Activated CD4-positive, alpha-beta T cell treated with anti-CD3 and anti-CD28 coated beads, Interleukin-2, amount 10 ng/mL, durations not matched to agents 7 days and 5 days (primary cell): Measurements from ENCODE around the gene SOX1. TPM values are rescaled to one million over a fixed set of nuclear protein-coding genes. Genes with fewer than 3 reads are reported as not detected.

Source experiments
- CTCF ChIA-PET: fragments of 350-600 bp; sonication (Branson Sonifier 250); formaldehyde crosslinking; loops from one replicate; lab custom pipeline; 2021; ENCODE audit warnings: antibody characterized with exemption; lab: Charles Lee
- POLR2A ChIA-PET: fragments of 350-600 bp; sonication (Branson Sonifier 250); formaldehyde crosslinking; loops from one replicate; lab custom pipeline; 2021; ENCODE audit warnings: antibody characterized with exemption; lab: Charles Lee
- DNase-seq: peaks from one replicate; pipeline ENCODE4 v3.0.0-alpha.2; 2020
- H3K27ac Mint-ChIP-seq: one replicate; pipeline ENCODE4 v1.8.0; 2021; ENCODE audit warnings: mild to moderate bottlenecking, moderate library complexity, mixed read lengths
- H3K27me3 Mint-ChIP-seq: one replicate; pipeline ENCODE4 v1.8.0; 2021; ENCODE audit warnings: mixed read lengths
- H3K36me3 Mint-ChIP-seq: one replicate; pipeline ENCODE4 v1.8.0; 2021; ENCODE audit warnings: low read depth, mixed read lengths
- H3K4me1 Mint-ChIP-seq: one replicate; pipeline ENCODE4 v1.8.0; 2021; ENCODE audit warnings: mixed read lengths
- H3K4me3 Mint-ChIP-seq: one replicate; pipeline ENCODE4 v1.8.0; 2021; ENCODE audit warnings: mild to moderate bottlenecking, moderate library complexity, mixed read lengths
- H3K9me3 Mint-ChIP-seq: one replicate; pipeline ENCODE4 v1.8.0; 2021; ENCODE audit warnings: mixed read lengths
- total RNA-seq, 2 experiments: library from RNA; stranded (reverse); gene quantifications; one replicate each; pipeline ENCODE4 v1.2.3, GENCODE V29; 2021

Gene SOX1
- total RNA-seq, 2 experiments from 2014 or later = not detected

GRCh38 chr13:112055036-112055914 lies 11.7 kb upstream of the SOX1 start:
- H3K27ac Mint-ChIP-seq = peak overlapping the region; percentile 54
- ChIA-PET CTCF (no interaction called here), POLR2A (no interaction called here)
- no peak overlapping the region for H3K4me3 Mint-ChIP-seq
- DNase-seq = no peak
- no peaks in the 10 kb centered on the region for H3K36me3 Mint-ChIP-seq
- H3K4me1 Mint-ChIP-seq = no peaks in the 10 kb centered on the region
- H3K27me3 Mint-ChIP-seq = peaks cover 70% of the 10 kb centered on the region
- no peaks in the 10 kb centered on the region for H3K9me3 Mint-ChIP-seq

GRCh38 chr13:112055915-112056269 lies 11.1 kb upstream of the SOX1 start:
- Mint-ChIP-seq H3K4me1 (no peaks in the 10 kb centered on the region), H3K27ac (no peak overlapping the region), H3K36me3 (no peaks in the 10 kb centered on the region), H3K4me3 (no peak overlapping the region), H3K27me3 (peaks cover 72% of the 10 kb centered on the region), H3K9me3 (no peaks in the 10 kb centered on the region)
- ChIA-PET POLR2A (no interaction called here), CTCF (interaction anchor here (1.2 kb wide), 1 partner anchor 14 kb away, joined by 4 read pairs; no protein-coding TSS in a partner anchor)
- DNase-seq = no peak

GRCh38 chr13:112056284-112056727 lies 10.6 kb upstream of the SOX1 start:
- Mint-ChIP-seq H3K27me3 (peaks cover 71% of the 10 kb centered on the region), H3K4me3 (no peak overlapping the region), H3K36me3 (no peaks in the 10 kb centered on the region), H3K4me1 (no peaks in the 10 kb centered on the region), H3K9me3 (no peaks in the 10 kb centered on the region), H3K27ac (peak overlapping the region; percentile 46)
- no peak for DNase-seq
- ChIA-PET POLR2A (no interaction called here), CTCF (interaction anchor here (1.2 kb wide), 1 partner anchor 14 kb away, joined by 4 read pairs; no protein-coding TSS in a partner anchor)

- no peak overlapping the region for H3K4me3 Mint-ChIP-seq
- peaks cover 1% of the 10 kb centered on the region for H3K9me3 Mint-ChIP-seq
- H3K27ac Mint-ChIP-seq = peak overlapping the region; percentile 80
- ChIA-PET POLR2A (no interaction called here), CTCF (interaction anchor here (1.2 kb wide), 1 partner anchor 13 kb away, joined by 4 read pairs; no protein-coding TSS in a partner anchor)
- peaks cover 70% of the 10 kb centered on the region for H3K27me3 Mint-ChIP-seq
- no peak for DNase-seq
- H3K36me3 Mint-ChIP-seq = no peaks in the 10 kb centered on the region
- H3K4me1 Mint-ChIP-seq = no peaks in the 10 kb centered on the region
These were observed 10.1 kb upstream of the SOX1 start for GRCh38 chr13:112056739-112057438.

- Mint-ChIP-seq H3K27ac (no peak overlapping the region), H3K4me3 (no peak overlapping the region), H3K27me3 (peaks cover 70% of the 10 kb centered on the region), H3K9me3 (peaks cover 2% of the 10 kb centered on the region), H3K36me3 (no peaks in the 10 kb centered on the region), H3K4me1 (no peaks in the 10 kb centered on the region)
- ChIA-PET POLR2A (no interaction called here), CTCF (no interaction called here)
- DNase-seq = no peak
These were observed 9.6 kb upstream of the SOX1 start for GRCh38 chr13:112057439-112057735.

GRCh38 chr13:112057736-112058518 lies 9.0 kb upstream of the SOX1 start:
- DNase-seq = no peak
- ChIA-PET CTCF (no interaction called here), POLR2A (no interaction called here)
- Mint-ChIP-seq H3K4me1 (no peaks in the 10 kb centered on the region), H3K27ac (peak overlapping the region; percentile 50), H3K4me3 (peak overlapping the region; percentile 10), H3K9me3 (peaks cover 2% of the 10 kb centered on the region), H3K27me3 (peaks cover 71% of the 10 kb centered on the region), H3K36me3 (no peaks in the 10 kb centered on the region)

GRCh38 chr13:112058519-112058873 lies 8.5 kb upstream of the SOX1 start:
- Mint-ChIP-seq H3K4me1 (no peaks in the 10 kb centered on the region), H3K27me3 (peaks cover 71% of the 10 kb centered on the region), H3K9me3 (peaks cover 5% of the 10 kb centered on the region), H3K27ac (no peak overlapping the region), H3K4me3 (no peak overlapping the region), H3K36me3 (no peaks in the 10 kb centered on the region)
- CTCF ChIA-PET = no interaction called here
- POLR2A ChIA-PET = no interaction called here
- DNase-seq = no peak

GRCh38 chr13:112058941-112059340 lies 8.0 kb upstream of the SOX1 start:
- H3K9me3 Mint-ChIP-seq = peaks cover 5% of the 10 kb centered on the region
- CTCF ChIA-PET = no interaction called here
- no peaks in the 10 kb centered on the region for H3K4me1 Mint-ChIP-seq
- H3K27me3 Mint-ChIP-seq = peaks cover 74% of the 10 kb centered on the region
- no peaks in the 10 kb centered on the region for H3K36me3 Mint-ChIP-seq
- POLR2A ChIA-PET = no interaction called here
- H3K4me3 Mint-ChIP-seq = no peak overlapping the region
- H3K27ac Mint-ChIP-seq = peak overlapping the region; percentile 60
- DNase-seq = no peak

GRCh38 chr13:112059457-112060281 lies 7.3 kb upstream of the SOX1 start:
- Mint-ChIP-seq H3K36me3 (no peaks in the 10 kb centered on the region), H3K27me3 (peaks cover 74% of the 10 kb centered on the region), H3K27ac (no peak overlapping the region), H3K4me3 (no peak overlapping the region), H3K4me1 (no peaks in the 10 kb centered on the region), H3K9me3 (peaks cover 5% of the 10 kb centered on the region)
- POLR2A ChIA-PET = no interaction called here
- CTCF ChIA-PET = no interaction called here
- DNase-seq = no peak

- Mint-ChIP-seq H3K36me3 (no peaks in the 10 kb centered on the region), H3K4me3 (no peak overlapping the region), H3K27me3 (peaks cover 74% of the 10 kb centered on the region), H3K27ac (no peak overlapping the region), H3K9me3 (peaks cover 5% of the 10 kb centered on the region), H3K4me1 (no peaks in the 10 kb centered on the region)
- CTCF ChIA-PET = no interaction called here
- POLR2A ChIA-PET = no interaction called here
- DNase-seq = no peak
These were observed 6.6 kb upstream of the SOX1 start for GRCh38 chr13:112060282-112060830.

- no peak overlapping the region for H3K27ac Mint-ChIP-seq
- no peaks in the 10 kb centered on the region for H3K4me1 Mint-ChIP-seq
- peaks cover 78% of the 10 kb centered on the region for H3K27me3 Mint-ChIP-seq
- no peaks in the 10 kb centered on the region for H3K36me3 Mint-ChIP-seq
- CTCF ChIA-PET = no interaction called here
- H3K4me3 Mint-ChIP-seq = no peak overlapping the region
- no peak for DNase-seq
- peaks cover 5% of the 10 kb centered on the region for H3K9me3 Mint-ChIP-seq
- POLR2A ChIA-PET = no interaction called here
These were observed 6.0 kb upstream of the SOX1 start for GRCh38 chr13:112060899-112061366.
